GM12878 (cell line): ENCODE measurements around the gene ZNF692. TPM values are rescaled to one million over a fixed set of nuclear protein-coding genes. Genes with fewer than 3 reads are reported as not detected.

Experiments
- ATAC-seq: fragments of 200-7000 bp; cut with Tn5 transposase; 3 replicates; pipeline ENCODE4 v1.9.1; 2020; ENCODE audit warnings: mild to moderate bottlenecking, moderate library complexity
- BruUV-seq: library from RNA; stranded (reverse); fragments of 400-500 nt; replicated peaks from 2 replicates; lab custom pipeline; 2021; lab: Mats Ljungman, UMichigan
- CTCF ChIA-PET: fragments of 300-600 bp; sonication (Branson Sonifier 250); formaldehyde crosslinking; extraction: SDS; loops from one replicate; lab custom pipeline; 2021; ENCODE audit warnings: inconsistent platforms; lab: Yijun Ruan, JAX
- POLR2A ChIA-PET: fragments of 350-600 bp; formaldehyde crosslinking; extraction: SDS; loops from one replicate; lab custom pipeline; 2021; ENCODE audit warnings: inconsistent platforms; lab: Charles Lee
- RAD21 ChIA-PET: fragments of 300-600 bp; sonication (Branson Sonifier 250); formaldehyde crosslinking; loops from one replicate; lab custom pipeline; 2023; ENCODE audit warnings: antibody characterized with exemption; ENCODE audit not compliant: unreplicated experiment; lab: Charles Lee
- SMC1A ChIA-PET: fragments of 300-600 bp; sonication (Branson Sonifier 250); formaldehyde crosslinking; loops from one replicate; lab custom pipeline; 2023; ENCODE audit not compliant: unreplicated experiment, uncharacterized antibody; lab: Charles Lee
- DNase-seq: peaks from one replicate; pipeline ENCODE4 v3.0.0-alpha.2; 2011; ENCODE audit warnings: low read depth, low spot score
- FAIRE-seq: peaks from 3 replicates; lab custom pipeline; 2011; peaks lifted over from hg19 to GRCh38; lab: Jason Lieb, UNC
- H2AFZ ChIP-seq: 2 replicates; pipeline ENCODE4 v1.6.0; 2011; ENCODE audit warnings: low read depth, low read length, control low read depth; ENCODE audit not compliant: control insufficient read depth
- H3K27ac ChIP-seq: 2 replicates; pipeline ENCODE4 v1.5.1; 2011; ENCODE audit warnings: control low read depth; ENCODE audit not compliant: control insufficient read depth, insufficient read depth
- H3K27me3 ChIP-seq, 2 experiments: replicated peaks in 1 of 2; 2 replicates each; pipeline versions ENCODE4 v1.6.0 to v1.6.1; 2011; ENCODE audit warnings: low read length in 1 of 2; ENCODE audit not compliant: control insufficient read depth in 2 of 2, insufficient read depth in 2 of 2
- H3K36me3 ChIP-seq, 2 experiments: 2 replicates each; pipeline ENCODE4 v1.5.1; 2011; ENCODE audit warnings: low read length in 1 of 2; ENCODE audit not compliant: control insufficient read depth in 2 of 2, insufficient read depth in 2 of 2
- H3K4me1 ChIP-seq: 2 replicates; pipeline ENCODE4 v1.6.1; 2011; ENCODE audit warnings: mild to moderate bottlenecking, low read length, moderate library complexity, mixed read lengths; ENCODE audit not compliant: control insufficient read depth, insufficient read depth
- H3K4me2 ChIP-seq: 2 replicates; pipeline ENCODE4 v1.6.0; 2011; ENCODE audit warnings: control low read depth; ENCODE audit not compliant: control insufficient read depth, insufficient read depth
- H3K4me3 ChIP-seq: fragments of 200-600 bp; sonication (generic); 2 replicates; pipeline ENCODE4 v1.5.1; 2016
- H3K79me2 ChIP-seq: 2 replicates; pipeline ENCODE4 v1.6.0; 2011; ENCODE audit warnings: low read length; ENCODE audit not compliant: control insufficient read depth, insufficient read depth
- H3K9ac ChIP-seq: 2 replicates; pipeline ENCODE4 v1.8.0; 2011; ENCODE audit warnings: low read length, control low read depth, mixed read lengths; ENCODE audit not compliant: control insufficient read depth, insufficient read depth
- H3K9me3 ChIP-seq: replicated peaks from 3 replicates; pipeline ENCODE4 v1.5.1; 2011; ENCODE audit warnings: mild to moderate bottlenecking, low read length; ENCODE audit not compliant: control insufficient read depth, insufficient read depth
- H4K20me1 ChIP-seq: 2 replicates; pipeline ENCODE4 v1.6.0; 2011; ENCODE audit not compliant: control insufficient read depth, insufficient read depth
- ATF7 ChIP-seq: fragments of 450-650 bp; IDR thresholded peaks from 2 replicates; pipeline ENCODE4 v1.6.1; 2016; ENCODE audit warnings: low read depth, mild to moderate bottlenecking
- CHD1 ChIP-seq: IDR thresholded peaks from 2 replicates; pipeline ENCODE4 v1.6.1; 2012; ENCODE audit warnings: low read depth, low read length, improper control_type of control experiment
- CHD2 ChIP-seq: IDR thresholded peaks from 2 replicates; pipeline ENCODE4 v1.6.1; 2011; ENCODE audit warnings: low read depth, low read length, improper control_type of control experiment, borderline replicate concordance
- CHD4 ChIP-seq: fragments of 200-600 bp; sonication (generic); IDR thresholded peaks from 2 replicates; pipeline ENCODE4 v1.6.1; 2016; ENCODE audit warnings: mild to moderate bottlenecking
- FOXM1 ChIP-seq: IDR thresholded peaks from 2 replicates; pipeline ENCODE4 v1.6.1; 2012; ENCODE audit warnings: low read depth, mild to moderate bottlenecking, inconsistent platforms, low read length, moderate library complexity
- IKZF1 ChIP-seq: fragments of 450-650 bp; conservative IDR thresholded peaks from 2 replicates; pipeline ENCODE4 v1.6.1; 2017; ENCODE audit warnings: antibody characterized with exemption, mild to moderate bottlenecking
- IKZF2 ChIP-seq, 2 experiments: fragments of 450-650 bp; IDR thresholded peaks; 2 replicates each; pipeline ENCODE4 v1.6.1; 2017; ENCODE audit warnings: mild to moderate bottlenecking in 2 of 2, moderate library complexity in 2 of 2
- IRF4 ChIP-seq: IDR thresholded peaks from 2 replicates; pipeline ENCODE4 v1.6.1; 2011; ENCODE audit warnings: low read depth, low read length
- MAX ChIP-seq: IDR thresholded peaks from 2 replicates; pipeline ENCODE4 v1.6.1; 2012; ENCODE audit warnings: low read depth, low read length, improper control_type of control experiment
- MEF2A ChIP-seq: IDR thresholded peaks from 2 replicates; pipeline ENCODE4 v1.6.1; 2011; ENCODE audit warnings: low read depth, mild to moderate bottlenecking, low read length, moderate library complexity; ENCODE audit not compliant: insufficient read depth
- MEF2B ChIP-seq: fragments of 450-650 bp; IDR thresholded peaks from 2 replicates; pipeline ENCODE4 v1.6.1; 2018; ENCODE audit warnings: mild to moderate bottlenecking, moderate library complexity; ENCODE audit not compliant: partially characterized antibody, poor library complexity, severe bottlenecking
- MTA2 ChIP-seq: fragments of 450-650 bp; IDR thresholded peaks from 2 replicates; pipeline ENCODE4 v1.6.1; 2016; ENCODE audit warnings: low read depth, mild to moderate bottlenecking, moderate library complexity
- POLR2AphosphoS2 ChIP-seq: IDR thresholded peaks from 2 replicates; pipeline ENCODE4 v1.6.1; 2011; ENCODE audit warnings: low read depth, mild to moderate bottlenecking, low read length, improper control_type of control experiment, moderate library complexity
- RCOR1 ChIP-seq: conservative IDR thresholded peaks from 2 replicates; pipeline ENCODE4 v1.6.1; 2012; ENCODE audit warnings: low read depth, low read length, improper control_type of control experiment
- RFX5 ChIP-seq: IDR thresholded peaks from 2 replicates; pipeline ENCODE4 v1.6.1; 2011; ENCODE audit warnings: low read depth, low read length, improper control_type of control experiment
- SPI1 ChIP-seq: IDR thresholded peaks from 2 replicates; pipeline ENCODE4 v1.6.1; 2011; ENCODE audit warnings: low read depth, mild to moderate bottlenecking, low read length, moderate library complexity, borderline replicate concordance; ENCODE audit not compliant: insufficient read depth
- USF2 ChIP-seq: IDR thresholded peaks from 2 replicates; pipeline ENCODE4 v1.6.1; 2011; ENCODE audit warnings: low read depth, low read length, improper control_type of control experiment, borderline replicate concordance
- ZNF384 ChIP-seq: IDR thresholded peaks from 2 replicates; pipeline ENCODE4 v1.6.1; 2012; ENCODE audit warnings: low read depth, mild to moderate bottlenecking, low read length, improper control_type of control experiment, borderline replicate concordance
- ZZZ3 ChIP-seq: IDR thresholded peaks from 2 replicates; pipeline ENCODE4 v1.6.1; 2011; ENCODE audit warnings: low read depth; ENCODE audit not compliant: control insufficient read depth, insufficient read length
- WGBS: methylation state at CpG from one replicate; pipeline ENCODE4 v1.1.6; 2016; ENCODE audit warnings: low lambda C conversion rate; ENCODE audit not compliant: insufficient replicate concordance, insufficient coverage; ENCODE audit errors: missing lambda C conversion rate; 5-methylcytosine and 5-hydroxymethylcytosine counted together
- in situ Hi-C: fragments of 300-500 bp; cut with MboI; formaldehyde crosslinking; loops from 9 replicates; pipeline ENCODE4 v1.14.3; 2018; ENCODE audit warnings: mixed read lengths
- intact Hi-C: fragments of 100-400 bp; cut with micrococcal nuclease; formaldehyde crosslinking; loops from one replicate; pipeline ENCODE4 v1.14.2; 2022; ENCODE audit not compliant: unreplicated experiment
- polyA plus RNA-seq, 11 experiments: library from polyadenylated mRNA; depleted of rRNA in 4 of 11; unstranded in 6 of 11; stranded (reverse) in 5 of 11; fragments of >200 nt; fragmentation: Nextera tagmentation in 4 of 11; fragmentation: Illumina TruSeq in 1 of 11; extraction: Ambion mirVana in 4 of 11; extraction: Trizol in 1 of 11; gene quantifications; 1 replicate in 1 of 11; 2 replicates in 10 of 11; pipeline versions ENCODE4 v1.2.1 to v1.2.3, GENCODE V29; 2011 to 2016; ENCODE audit warnings: inconsistent platforms in 2 of 11, missing spikeins in 2 of 11, low read depth in 1 of 11
- total RNA-seq, 4 experiments: library from RNA; depleted of rRNA in 3 of 4; stranded (reverse); fragments of >200 nt in 3 of 4; fragmentation: Illumina TruSeq in 1 of 4; extraction: Trizol in 1 of 4; gene quantifications; 2 replicates each; pipeline versions ENCODE4 v1.2.1 to v1.2.3, GENCODE V29; 2013 to 2021

The ZNF692 gene
- total and polyA plus RNA-seq, 10 of the 15 experiments (the other 5 are each of a cell fraction or from before 2014, with no cell fraction given), result 5.3 to 76.6 (median 36.9) TPM

DNA sequence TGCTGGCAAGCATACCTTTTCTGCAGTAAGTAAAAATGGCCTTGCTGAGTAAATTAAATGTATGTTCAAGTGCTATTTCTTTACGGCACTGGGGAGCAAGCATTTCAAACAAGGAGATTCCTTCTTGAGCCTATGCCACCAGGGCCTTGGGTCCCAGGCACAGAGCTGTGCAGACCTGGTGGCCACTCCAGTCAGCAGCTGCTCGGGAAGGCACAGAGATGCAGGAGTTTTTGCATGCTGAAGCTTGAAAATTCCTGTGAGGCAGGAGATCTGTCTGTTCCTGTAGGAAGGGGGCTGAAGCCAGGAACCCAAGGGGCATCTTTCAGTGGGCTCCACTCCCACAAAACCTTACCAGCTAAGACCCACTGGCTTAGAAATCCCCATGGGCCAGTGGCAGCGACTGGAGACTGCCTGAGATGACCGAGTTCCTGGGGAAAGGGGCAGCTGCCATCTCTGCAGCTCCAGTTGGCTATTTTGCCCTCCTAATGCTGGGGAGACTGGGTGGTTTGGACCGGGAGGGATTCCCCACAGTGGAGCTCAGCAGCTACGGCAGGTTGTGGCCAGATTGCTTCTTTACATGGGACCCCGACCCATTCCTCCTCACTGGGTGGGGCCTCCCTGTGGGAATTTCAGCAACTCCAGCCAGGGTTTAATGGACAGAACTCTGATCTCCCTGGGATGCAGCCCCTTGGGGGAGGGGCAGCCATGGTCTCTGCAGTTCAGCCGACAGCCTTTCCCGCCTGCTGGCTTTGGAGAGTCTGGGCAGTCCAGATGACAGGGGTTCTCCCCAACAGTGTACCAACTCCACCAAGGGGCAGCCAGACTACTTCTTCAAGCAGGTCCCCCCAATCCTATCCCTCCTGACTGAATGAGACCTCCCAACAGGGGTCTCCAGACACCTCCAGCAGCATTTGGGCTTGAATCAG lies 38.8 kb upstream of the ZNF692 start:
- no peaks in the 10 kb centered on the region for H3K79me2 ChIP-seq
- H3K4me1 ChIP-seq, result no peaks in the 10 kb centered on the region
- no peak overlapping the region for H3K27ac ChIP-seq
- ChIA-PET SMC1A (no interaction called here), RAD21 (no interaction called here), POLR2A (no interaction called here)
- no peaks in the 10 kb centered on the region for H3K9me3 ChIP-seq
- no peak overlapping the region for H3K4me3 ChIP-seq
- H2AFZ ChIP-seq, result no peak overlapping the region
- no peaks in the 10 kb centered on the region for H3K36me3 ChIP-seq
- in situ Hi-C loops (no loop called here), intact Hi-C loops (no loop called here)
- FAIRE-seq (no peak), ATAC-seq (no peak)
- no peak overlapping the region for H3K9ac ChIP-seq
- WGBS, result 31% methylated on average over 9 of the region's 9 CpGs
- no peaks in the 10 kb centered on the region for H4K20me1 ChIP-seq
- no TSS peak for BruUV-seq
- H3K4me2 ChIP-seq, result no peak overlapping the region
- H3K27me3 ChIP-seq, result no peaks in the 10 kb centered on the region; a peak in 1 of 4 replicates
- TF ChIP-seq IKZF2 (IDR thresholded peaks at IDR 0.05) (no peak), CHD2 (no peak), ZZZ3 (no peak), SPI1 (no peak), RFX5 (no peak), CHD1 (no peak), IRF4 (no peak), USF2 (no peak), FOXM1 (no peak), POLR2AphosphoS2 (no peak), MAX (no peak), RCOR1 (no peak), ATF7 (no peak), IKZF1 (no peak), MEF2B (no peak), CHD4 (no peak), ZNF384 (no peak), MTA2 (no peak), MEF2A (no peak)
- TF ChIP-seq, all 136 proteins: peak for 0
- CTCF ChIA-PET, result no interaction called here
- DNase-seq, result no peak
